Panc1 (cell line): Measurements from ENCODE around the gene VSTM2L. TPM values are rescaled to one million over a fixed set of nuclear protein-coding genes. Genes with fewer than 3 reads are reported as not detected.

Experiments used
- ATAC-seq: fragments of 200-7000 bp; cut with Tn5 transposase; 2 replicates; pipeline ENCODE4 v1.9.1; 2020; ENCODE audit warnings: mild to moderate bottlenecking, moderate library complexity
- BruUV-seq: library from RNA; stranded (reverse); fragments of 400-500 nt; replicated peaks from 2 replicates; lab custom pipeline; 2021; lab: Mats Ljungman, UMichigan
- CTCF ChIA-PET: fragments of 300-600 bp; sonication (Branson Sonifier 250); formaldehyde crosslinking; loops from one replicate; lab custom pipeline; 2022; ENCODE audit warnings: antibody characterized with exemption; lab: Charles Lee
- POLR2A ChIA-PET: fragments of 300-600 bp; sonication (Branson Sonifier 250); formaldehyde crosslinking; loops from one replicate; lab custom pipeline; 2022; ENCODE audit warnings: antibody characterized with exemption; lab: Charles Lee
- DNase-seq: peaks from one replicate; pipeline ENCODE4 v3.0.0-alpha.2; 2010; ENCODE audit warnings: low read depth, low spot score
- H3K27ac ChIP-seq: 2 replicates; pipeline ENCODE4 v1.5.1; 2011; ENCODE audit warnings: mild to moderate bottlenecking, low read length, inconsistent platforms
- H3K27me3 ChIP-seq: fragments of 200-500 bp; sonication (Bioruptor generic); 2 replicates; pipeline ENCODE4 v1.6.0; 2014; ENCODE audit warnings: low read length, inconsistent platforms; ENCODE audit not compliant: control insufficient read depth, insufficient read depth
- H3K36me3 ChIP-seq: fragments of 200-500 bp; sonication (Bioruptor generic); 2 replicates; pipeline ENCODE4 v1.5.1; 2014; ENCODE audit warnings: inconsistent platforms, mild to moderate bottlenecking, low read length, moderate library complexity; ENCODE audit not compliant: control insufficient read depth, insufficient read depth
- H3K4me1 ChIP-seq: 2 replicates; pipeline ENCODE4 v1.5.1; 2011; ENCODE audit warnings: inconsistent platforms, mild to moderate bottlenecking, low read length, moderate library complexity; ENCODE audit not compliant: control insufficient read depth, insufficient read depth
- H3K4me3 ChIP-seq, 2 experiments: 2 replicates each; pipeline ENCODE4 v1.5.1; 2011 to 2012; ENCODE audit warnings: low read depth in 2 of 2, low read length in 2 of 2, mild to moderate bottlenecking in 2 of 2, inconsistent platforms in 1 of 2, moderate library complexity in 1 of 2
- H3K9me3 ChIP-seq: fragments of 200-500 bp; sonication (Bioruptor generic); 2 replicates; pipeline ENCODE4 v1.5.1; 2014; ENCODE audit warnings: low read depth, mild to moderate bottlenecking, inconsistent platforms, low read length, moderate library complexity; ENCODE audit not compliant: control insufficient read depth, insufficient read depth
- CTCF ChIP-seq: fragments of 450-650 bp; IDR thresholded peaks from 2 replicates; pipeline ENCODE4 v1.5.1; 2017; ENCODE audit warnings: mild to moderate bottlenecking
- POLR2AphosphoS5 ChIP-seq: IDR thresholded peaks from 2 replicates; pipeline ENCODE4 v1.6.1; 2012; ENCODE audit warnings: mild to moderate bottlenecking, low read depth, low read length, moderate library complexity
- SIN3A ChIP-seq: IDR thresholded peaks from 2 replicates; pipeline ENCODE4 v1.6.1; 2012; ENCODE audit warnings: low read depth, mild to moderate bottlenecking, low read length, moderate library complexity, borderline replicate concordance; ENCODE audit not compliant: insufficient read depth
- TCF7L2 ChIP-seq: IDR thresholded peaks from 2 replicates; pipeline ENCODE4 v1.6.1; 2011; ENCODE audit warnings: mild to moderate bottlenecking, low read depth, low read length, inconsistent platforms
- in situ Hi-C: cut with HindIII; loops from 2 replicates; pipeline ENCODE4 v1.10.0; 2016; ENCODE audit warnings: low sequenced_read_pairs, low pct_unique_long_range_greater_than_20kb
- intact Hi-C: fragments of 100-400 bp; cut with micrococcal nuclease; formaldehyde crosslinking; loops from one replicate; pipeline ENCODE4 v1.10.0; 2022; ENCODE audit not compliant: unreplicated experiment
- total RNA-seq: library from RNA; stranded (reverse); gene quantifications from one replicate; pipeline ENCODE4 v1.2.1, GENCODE V29; 2021; ENCODE audit not compliant: unreplicated experiment
- TF ChIP-seq, protein P1 (sequence below), 2 experiments: IDR thresholded peaks; 2 replicates each; pipeline ENCODE4 v1.6.1; 2011 to 2012; ENCODE audit warnings: low read depth in 2 of 2, control low read depth in 1 of 2, low read length in 1 of 2, mild to moderate bottlenecking in 1 of 2, moderate library complexity in 1 of 2; ENCODE audit not compliant: insufficient read depth in 1 of 2

Gene VSTM2L
- total RNA-seq, 1 experiment from 2014 or later, result 16.0 TPM

DNA sequence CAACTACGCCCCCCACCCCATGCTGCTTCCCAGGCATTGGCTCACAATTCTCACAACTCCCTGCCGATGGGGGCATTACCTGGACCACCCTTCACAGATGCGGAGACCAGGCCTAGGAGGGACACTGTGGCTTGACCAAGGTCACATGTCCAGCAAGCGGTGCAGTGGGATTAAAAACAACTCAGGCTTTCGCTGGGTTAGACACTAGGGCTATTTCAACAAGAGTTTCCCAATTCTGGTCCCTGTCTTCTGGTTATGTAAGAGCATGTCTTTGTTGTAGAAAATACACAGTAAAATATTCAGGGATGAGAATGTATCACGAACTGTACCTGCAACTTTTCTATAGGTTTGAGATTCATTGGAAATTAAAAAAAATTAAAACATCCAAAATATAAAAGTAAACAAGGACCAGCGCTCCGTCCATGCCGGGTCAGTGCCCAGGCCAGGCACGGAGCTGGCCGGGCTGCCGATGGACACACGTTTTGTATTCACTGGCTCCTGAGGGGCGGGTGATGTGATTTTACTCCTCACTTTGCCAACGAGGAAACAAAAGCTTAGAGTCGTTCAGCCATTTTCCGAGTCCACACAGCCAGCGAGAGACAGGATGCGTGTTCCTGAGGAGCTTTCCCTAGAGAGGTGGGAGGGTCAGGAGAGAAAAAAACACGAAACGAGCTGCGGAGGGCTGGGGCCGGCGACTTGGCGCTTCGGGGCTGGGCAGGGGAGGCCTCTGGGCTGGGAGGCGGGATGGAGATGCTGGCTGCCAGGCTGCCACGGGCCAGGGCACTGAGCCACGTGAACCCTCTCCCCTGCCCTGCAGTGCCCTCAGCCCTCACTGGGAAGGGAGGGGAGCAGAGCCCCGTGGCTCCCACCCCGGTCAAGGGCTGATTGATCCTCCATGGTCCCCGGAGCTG is 17.1 kb upstream of the VSTM2L start:
- ChIA-PET POLR2A (no interaction called here), CTCF (no interaction called here)
- BruUV-seq, result no TSS peak
- Histone ChIP-seq H3K9me3 (no peaks in the 10 kb centered on the region), H3K36me3 (no peaks in the 10 kb centered on the region), H3K4me3 (no peak overlapping the region), H3K27ac (no peak overlapping the region), H3K27me3 (no peaks in the 10 kb centered on the region), H3K4me1 (no peaks in the 10 kb centered on the region)
- in situ Hi-C loops, result no loop called here
- no peak for TF ChIP-seq CTCF
- TF ChIP-seq, protein P1, sequence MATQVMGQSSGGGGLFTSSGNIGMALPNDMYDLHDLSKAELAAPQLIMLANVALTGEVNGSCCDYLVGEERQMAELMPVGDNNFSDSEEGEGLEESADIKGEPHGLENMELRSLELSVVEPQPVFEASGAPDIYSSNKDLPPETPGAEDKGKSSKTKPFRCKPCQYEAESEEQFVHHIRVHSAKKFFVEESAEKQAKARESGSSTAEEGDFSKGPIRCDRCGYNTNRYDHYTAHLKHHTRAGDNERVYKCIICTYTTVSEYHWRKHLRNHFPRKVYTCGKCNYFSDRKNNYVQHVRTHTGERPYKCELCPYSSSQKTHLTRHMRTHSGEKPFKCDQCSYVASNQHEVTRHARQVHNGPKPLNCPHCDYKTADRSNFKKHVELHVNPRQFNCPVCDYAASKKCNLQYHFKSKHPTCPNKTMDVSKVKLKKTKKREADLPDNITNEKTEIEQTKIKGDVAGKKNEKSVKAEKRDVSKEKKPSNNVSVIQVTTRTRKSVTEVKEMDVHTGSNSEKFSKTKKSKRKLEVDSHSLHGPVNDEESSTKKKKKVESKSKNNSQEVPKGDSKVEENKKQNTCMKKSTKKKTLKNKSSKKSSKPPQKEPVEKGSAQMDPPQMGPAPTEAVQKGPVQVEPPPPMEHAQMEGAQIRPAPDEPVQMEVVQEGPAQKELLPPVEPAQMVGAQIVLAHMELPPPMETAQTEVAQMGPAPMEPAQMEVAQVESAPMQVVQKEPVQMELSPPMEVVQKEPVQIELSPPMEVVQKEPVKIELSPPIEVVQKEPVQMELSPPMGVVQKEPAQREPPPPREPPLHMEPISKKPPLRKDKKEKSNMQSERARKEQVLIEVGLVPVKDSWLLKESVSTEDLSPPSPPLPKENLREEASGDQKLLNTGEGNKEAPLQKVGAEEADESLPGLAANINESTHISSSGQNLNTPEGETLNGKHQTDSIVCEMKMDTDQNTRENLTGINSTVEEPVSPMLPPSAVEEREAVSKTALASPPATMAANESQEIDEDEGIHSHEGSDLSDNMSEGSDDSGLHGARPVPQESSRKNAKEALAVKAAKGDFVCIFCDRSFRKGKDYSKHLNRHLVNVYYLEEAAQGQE (IDR thresholded peaks at IDR 0.05; ENCODE audit: insufficient read depth in 1 of 2, low read depth in 2 of 2, low read length in 1 of 2), result no peak
- TF ChIP-seq SIN3A, result no peak
- TF ChIP-seq TCF7L2, result no peak
- intact Hi-C loops, result no loop called here
- ATAC-seq (no peak), DNase-seq (no peak)

GRCh38 chr20:37886851-37887297 is 16.1 kb upstream of the VSTM2L start:
- H3K27me3 ChIP-seq, result no peaks in the 10 kb centered on the region
- no peaks in the 10 kb centered on the region for H3K4me1 ChIP-seq
- no peak overlapping the region for H3K4me3 ChIP-seq
- ChIA-PET CTCF (no interaction called here), POLR2A (no interaction called here)
- H3K9me3 ChIP-seq, result no peaks in the 10 kb centered on the region
- in situ Hi-C loops (no loop called here), intact Hi-C loops (no loop called here)
- no peak overlapping the region for H3K27ac ChIP-seq
- ATAC-seq, result no peak
- H3K36me3 ChIP-seq, result no peaks in the 10 kb centered on the region
- no peak for DNase-seq
- TF ChIP-seq TCF7L2 (no peak), SIN3A (no peak), CTCF (no peak), POLR2AphosphoS5 (no peak)
- TF ChIP-seq, protein P1 (IDR thresholded peaks at IDR 0.05; ENCODE audit: insufficient read depth in 1 of 2, low read depth in 2 of 2, low read length in 1 of 2), result no peak
- BruUV-seq, result no TSS peak
